Measurements from ENCODE around the gene COL16A1. TPM values are rescaled to one million over a fixed set of nuclear protein-coding genes. Genes with fewer than 3 reads are reported as not detected.
A peak's percentile ranks its signal among the peaks of the same experiment; 100 is the strongest.

COL16A1 gene
- total RNA-seq, 1 donor from 2014 or later = 121 TPM

- no peak overlapping the region for H3K4me3 ChIP-seq (ENCODE audit: low read depth, low read length)
- H3K27me3 ChIP-seq (ENCODE audit: control insufficient read depth, insufficient read depth, low read length) = no peaks in the 10 kb centered on the region
- DNase-seq (ENCODE audit: low read depth) (peak; percentile 40), FAIRE-seq (peak; percentile 93)
- TF ChIP-seq CTCF (IDR thresholded peaks at IDR 0.05; ENCODE audit: insufficient read depth, low read length, severe bottlenecking) = peak; percentile 91
- no peaks in the 10 kb centered on the region for H3K36me3 ChIP-seq (ENCODE audit: control insufficient read depth, insufficient read depth, low read length)
Measured at GRCh38 chr1:31745096-31745945, 41.5 kb upstream of the COL16A1 start.

DNA sequence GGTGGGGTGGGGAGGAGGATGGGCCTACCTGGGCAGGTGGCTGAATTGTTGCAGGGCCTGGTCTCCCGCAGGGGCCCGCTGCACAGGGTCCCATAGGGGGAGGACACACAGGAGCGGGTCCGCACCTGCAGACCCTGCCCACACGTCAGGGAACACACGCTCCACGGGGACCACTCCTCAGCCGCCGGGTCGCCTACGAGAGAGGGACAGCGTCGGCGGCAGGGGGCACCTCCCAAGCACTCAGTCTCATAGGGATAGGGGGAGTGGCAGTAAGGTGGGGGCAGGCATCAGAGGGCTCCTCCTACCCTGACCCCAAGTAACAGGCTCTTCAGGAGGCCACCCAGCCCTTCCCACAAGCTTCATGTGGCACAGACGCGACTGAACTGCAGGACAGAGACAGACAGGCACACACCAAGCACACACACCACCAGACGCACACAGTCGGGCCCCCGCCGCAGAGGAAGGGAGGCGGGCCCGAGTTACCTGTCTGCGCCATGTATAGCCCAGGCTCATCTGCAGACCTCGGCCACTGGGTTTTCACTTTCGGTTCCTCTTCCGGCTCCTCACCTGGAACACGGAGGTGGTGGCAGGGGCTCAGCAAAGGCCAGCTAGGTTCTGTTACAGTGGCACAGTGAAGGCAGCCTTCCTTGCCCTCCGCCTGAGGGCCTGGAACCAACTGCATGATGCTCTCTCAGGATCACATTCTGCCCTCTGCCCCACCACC lies 40.5 kb upstream of the COL16A1 start:
- H3K36me3 ChIP-seq (ENCODE audit: control insufficient read depth, insufficient read depth, low read length) = no peaks in the 10 kb centered on the region
- H3K4me3 ChIP-seq (ENCODE audit: low read depth, low read length) = no peak overlapping the region
- no peak for DNase-seq (ENCODE audit: low read depth)
- no peaks in the 10 kb centered on the region for H3K27me3 ChIP-seq (ENCODE audit: control insufficient read depth, insufficient read depth, low read length)
- TF ChIP-seq CTCF (IDR thresholded peaks at IDR 0.05; ENCODE audit: insufficient read depth, low read length, severe bottlenecking) = no peak
- no peak for FAIRE-seq

DNA sequence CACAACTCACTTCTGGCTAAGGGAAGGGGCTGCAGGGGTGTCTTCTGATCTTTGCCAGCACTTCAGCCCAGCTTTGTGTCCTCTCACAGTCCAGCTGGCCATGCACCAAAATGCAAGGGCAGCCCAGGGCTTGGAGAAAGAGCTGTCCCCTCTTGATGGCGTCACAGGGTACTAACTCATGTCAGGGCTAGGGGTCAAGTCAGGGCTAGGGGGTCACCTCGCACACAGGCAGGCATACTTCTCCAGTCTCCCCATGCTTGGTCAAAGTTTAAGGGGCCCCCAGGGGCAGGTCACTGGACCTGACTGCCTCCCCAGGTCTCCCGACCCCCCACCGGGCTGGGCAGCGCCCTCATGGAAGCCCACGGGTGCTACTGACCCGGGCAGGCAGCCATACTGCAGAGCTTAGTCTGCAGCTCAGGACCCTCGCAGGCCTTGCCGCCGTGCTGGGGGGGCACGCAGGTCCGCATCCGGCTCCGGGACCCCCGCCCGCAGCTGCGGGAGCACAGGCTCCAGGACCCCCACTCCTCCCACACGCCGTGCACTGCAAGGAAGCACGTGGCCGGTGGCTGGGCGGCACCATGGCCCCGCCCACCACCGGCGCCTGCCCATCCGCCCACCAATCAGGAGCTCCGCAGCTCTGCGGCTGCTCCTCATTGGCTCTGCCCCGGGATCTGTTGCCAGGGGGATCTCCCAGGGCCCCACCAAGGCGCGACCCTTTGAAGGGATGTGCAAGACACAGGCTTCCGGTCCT lies 38.8 kb upstream of the COL16A1 start:
- H3K36me3 ChIP-seq (ENCODE audit: control insufficient read depth, insufficient read depth, low read length) = no peaks in the 10 kb centered on the region
- no peak for FAIRE-seq
- no peak for TF ChIP-seq CTCF (IDR thresholded peaks at IDR 0.05; ENCODE audit: insufficient read depth, low read length, severe bottlenecking)
- no peak overlapping the region for H3K4me3 ChIP-seq (ENCODE audit: low read depth, low read length)
- H3K27me3 ChIP-seq (ENCODE audit: control insufficient read depth, insufficient read depth, low read length) = no peaks in the 10 kb centered on the region
- no peak for DNase-seq (ENCODE audit: low read depth)

DNA sequence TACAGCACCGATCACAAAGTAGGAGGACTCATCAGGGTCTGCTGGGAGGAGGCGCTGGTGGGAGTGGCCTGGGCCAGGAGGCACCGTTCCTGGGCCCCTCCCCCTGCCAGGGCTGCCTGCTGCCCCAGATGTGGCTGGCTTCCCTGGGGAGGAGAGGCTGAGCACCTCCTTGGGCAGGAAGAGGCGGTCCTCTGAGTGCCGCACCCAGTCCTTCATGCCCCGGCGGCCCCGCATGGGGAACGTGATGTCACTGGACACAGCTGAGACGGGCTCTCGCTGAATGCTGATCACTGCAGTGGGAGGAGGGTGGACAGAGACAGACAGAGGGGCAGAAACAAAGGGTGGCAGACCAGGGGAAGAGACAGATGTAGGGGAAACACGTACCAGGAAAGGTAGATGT lies 35.5 kb upstream of the COL16A1 start:
- no peaks in the 10 kb centered on the region for H3K27me3 ChIP-seq (ENCODE audit: control insufficient read depth, insufficient read depth, low read length)
- no peak for TF ChIP-seq CTCF (IDR thresholded peaks at IDR 0.05; ENCODE audit: insufficient read depth, low read length, severe bottlenecking)
- FAIRE-seq (no peak), DNase-seq (ENCODE audit: low read depth) (peak; percentile 64)
- no peak overlapping the region for H3K4me3 ChIP-seq (ENCODE audit: low read depth, low read length)
- H3K36me3 ChIP-seq (ENCODE audit: control insufficient read depth, insufficient read depth, low read length) = no peaks in the 10 kb centered on the region

DNA sequence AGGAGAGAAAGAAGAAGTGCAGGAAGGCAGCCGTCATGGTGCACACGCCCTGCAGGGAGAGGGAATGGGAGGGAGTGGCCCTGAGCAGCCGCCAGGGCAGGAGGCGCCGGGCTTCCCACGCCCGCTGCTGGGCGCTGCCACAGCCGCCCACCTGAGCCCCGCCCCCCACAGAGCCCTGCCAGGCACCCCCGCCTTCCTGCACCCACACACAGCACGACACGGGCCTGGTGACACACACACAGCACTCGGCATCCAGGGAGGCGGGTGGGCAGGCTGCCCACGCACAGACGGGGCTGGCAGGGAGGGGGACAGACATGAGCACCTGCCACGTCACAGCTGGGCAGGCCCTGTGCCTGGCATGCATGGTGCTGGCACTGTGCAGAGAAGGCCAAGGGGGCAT lies 32.9 kb upstream of the COL16A1 start:
- FAIRE-seq (no peak), DNase-seq (ENCODE audit: low read depth) (peak; percentile 39)
- Histone ChIP-seq H3K36me3 (ENCODE audit: control insufficient read depth, insufficient read depth, low read length) (no peaks in the 10 kb centered on the region), H3K27me3 (ENCODE audit: control insufficient read depth, insufficient read depth, low read length) (no peaks in the 10 kb centered on the region), H3K4me3 (ENCODE audit: low read depth, low read length) (no peak overlapping the region)
- no peak for TF ChIP-seq CTCF (IDR thresholded peaks at IDR 0.05; ENCODE audit: insufficient read depth, low read length, severe bottlenecking)
